Right ventricle myocardium superior (tissue), 1 donor: ENCODE measurements around the gene TLCD1. TPM values are rescaled to one million over a fixed set of nuclear protein-coding genes. Genes with fewer than 3 reads are reported as not detected.

Source experiments
- ATAC-seq: fragments of 200-7000 bp; cut with Tn5 transposase; one replicate; pipeline ENCODE4 v1.9.1; 2020; ENCODE audit warnings: mild to moderate bottlenecking; ENCODE audit not compliant: poor library complexity
- DNase-seq: peaks from one replicate; pipeline ENCODE4 v3.0.0-alpha.2; 2020
- intact Hi-C: fragments of 100-400 bp; cut with DNase I; formaldehyde crosslinking; loops from one replicate; pipeline ENCODE4 v1.11.2; 2022
- total RNA-seq: library from RNA; stranded (reverse); fragmentation: NEBNext Ultra II Directional; extraction: Animal tissue kit (Norgen Biotek cat#: 25700); gene quantifications from one replicate; pipeline ENCODE4 v1.2.1, GENCODE V29; 2021
- donor health status: DM: no; HTN: yes; CAD: no; lungs with severe emphysema.

TLCD1 gene
- total RNA-seq, 1 donor from 2014 or later: 1.9 TPM

DNA sequence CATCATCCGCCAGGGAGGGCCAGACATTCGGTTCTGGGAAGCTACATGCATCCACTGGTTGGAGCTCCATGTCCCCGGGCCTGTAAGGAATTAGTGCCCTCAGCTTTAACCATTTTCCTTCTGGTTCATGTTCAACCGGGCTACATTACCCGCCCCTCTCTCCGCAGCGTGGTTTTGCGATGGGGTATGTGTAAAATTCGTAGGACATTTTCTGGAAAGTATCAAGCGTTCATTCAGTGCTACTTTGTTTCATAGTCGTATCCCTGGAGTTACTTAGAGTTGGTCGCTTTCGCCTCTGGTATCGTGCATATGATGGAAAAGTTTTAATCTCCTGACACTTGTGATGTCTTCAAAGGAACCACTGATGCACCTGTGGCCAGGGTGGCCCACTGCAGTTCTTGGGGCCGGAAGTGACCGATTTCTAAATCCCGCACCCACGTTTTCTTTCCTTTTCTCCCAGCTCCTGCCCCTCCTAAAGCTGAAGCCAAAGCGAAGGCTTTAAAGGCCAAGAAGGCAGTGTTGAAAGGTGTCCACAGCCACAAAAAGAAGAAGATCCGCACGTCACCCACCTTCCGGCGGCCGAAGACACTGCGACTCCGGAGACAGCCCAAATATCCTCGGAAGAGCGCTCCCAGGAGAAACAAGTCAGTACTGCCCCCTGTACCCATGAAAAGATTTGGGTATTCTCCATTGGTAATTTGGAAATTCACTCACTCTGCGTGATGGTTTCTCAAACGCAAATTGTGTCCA is 5.6 kb downstream of the TLCD1 start:
- DNase-seq (no peak), ATAC-seq (no peak)
- intact Hi-C loops: loop anchor here (10.0 kb wide), 1 partner anchor 384 kb away; no protein-coding TSS in a partner anchor

DNA sequence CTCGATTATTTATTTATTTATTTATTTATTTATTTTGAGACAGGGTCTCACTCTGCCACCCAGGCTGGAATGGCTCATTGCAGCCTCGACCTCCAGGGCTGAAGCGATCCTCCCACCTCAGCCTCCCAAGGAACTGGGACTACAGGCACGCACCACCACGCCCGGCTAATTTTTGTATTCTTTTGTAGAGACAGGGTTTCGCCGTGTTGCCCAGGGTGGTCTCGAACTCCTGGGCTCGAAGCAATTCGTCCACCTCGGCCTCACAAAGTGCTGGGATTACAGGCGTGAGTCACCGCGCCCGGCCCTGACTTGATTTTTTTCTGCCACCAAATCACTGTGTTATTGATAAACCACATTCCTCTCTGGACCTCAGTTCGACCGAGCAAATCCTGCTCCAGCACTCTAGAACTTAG is 7.0 kb downstream of the TLCD1 start:
- intact Hi-C loops: no loop called here
- ATAC-seq (no peak), DNase-seq (no peak)

DNA sequence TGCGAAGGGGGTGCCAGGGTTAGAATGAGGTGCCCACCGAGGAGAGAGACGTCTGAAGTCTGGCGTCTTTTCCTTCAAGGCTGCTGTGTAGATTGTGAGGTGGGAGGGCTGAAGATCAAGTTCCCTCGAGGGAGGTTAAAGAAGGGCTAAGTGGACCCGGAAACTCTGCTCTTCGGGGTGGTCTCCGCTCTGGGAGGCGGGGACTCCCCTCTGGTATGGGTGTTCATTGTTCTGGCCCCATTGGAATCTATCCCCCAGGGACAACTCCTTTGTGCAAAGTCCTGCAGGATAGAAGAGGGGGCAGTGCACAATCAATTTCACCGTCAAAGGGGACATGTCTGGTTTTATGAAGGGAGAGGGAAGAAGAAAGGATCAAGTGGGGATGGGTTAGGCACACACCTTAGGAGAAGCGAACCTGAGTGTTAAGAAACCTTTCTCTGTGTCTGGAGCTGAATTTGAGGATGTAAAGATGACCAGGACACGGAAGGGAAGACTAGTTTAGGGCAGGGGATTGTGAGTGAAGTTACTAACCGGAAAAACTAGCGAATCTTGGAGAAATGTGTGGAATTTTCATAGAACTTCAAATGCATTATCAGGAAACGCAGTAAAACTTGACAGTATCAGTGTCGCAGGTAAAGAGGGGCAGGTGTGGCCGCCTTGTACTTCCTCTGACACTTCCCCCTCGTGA is 7.6 kb downstream of the TLCD1 start:
- intact Hi-C loops: no loop called here
- ATAC-seq: no peak
- no peak for DNase-seq

DNA sequence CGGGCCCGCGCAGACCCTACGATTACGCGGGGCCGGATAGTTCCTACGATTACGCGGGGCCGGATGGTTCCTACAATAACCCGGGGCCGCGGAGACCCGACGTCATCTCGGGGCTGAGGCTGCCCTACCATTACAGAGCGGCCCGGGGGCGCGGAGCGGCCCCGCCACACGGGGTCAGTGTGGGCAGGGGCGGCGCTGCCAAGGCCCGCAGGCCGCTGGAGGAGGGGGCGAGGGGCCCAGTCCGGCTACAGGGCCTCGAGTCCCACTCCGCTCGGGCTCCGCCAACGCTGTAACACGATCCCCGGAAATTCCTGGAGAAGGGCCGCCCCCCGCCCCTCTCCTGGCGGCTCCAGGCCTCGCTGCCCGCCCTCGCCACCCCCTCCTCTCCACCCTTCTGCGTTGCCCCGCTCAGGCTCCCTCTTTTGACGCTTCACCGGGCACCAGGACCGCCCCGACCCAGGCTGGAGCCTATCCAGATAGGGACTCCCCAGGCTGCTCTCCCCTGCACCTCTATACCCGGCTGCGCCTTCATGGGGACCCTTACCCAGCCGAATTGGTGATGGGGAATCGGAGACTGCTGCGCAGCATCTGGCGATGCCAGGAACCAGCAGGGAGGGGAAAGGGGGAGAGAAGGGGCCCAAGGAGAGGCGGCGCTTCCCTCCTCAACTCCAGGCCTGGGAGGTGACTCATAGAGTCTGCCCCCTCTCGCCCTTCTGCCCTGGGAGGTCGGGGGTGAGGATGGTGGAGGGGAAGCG is 8.3 kb downstream of the TLCD1 start, which contains the start of gene RAB34:
Gene RAB34, minus strand, starts transcription at position 291 of the 755 bp plus-strand sequence. CDS start 602 bp downstream, outside the sequence.
- DNase-seq: peak; percentile 81
- ATAC-seq: peak; percentile 31
- intact Hi-C loops: no loop called here

DNA sequence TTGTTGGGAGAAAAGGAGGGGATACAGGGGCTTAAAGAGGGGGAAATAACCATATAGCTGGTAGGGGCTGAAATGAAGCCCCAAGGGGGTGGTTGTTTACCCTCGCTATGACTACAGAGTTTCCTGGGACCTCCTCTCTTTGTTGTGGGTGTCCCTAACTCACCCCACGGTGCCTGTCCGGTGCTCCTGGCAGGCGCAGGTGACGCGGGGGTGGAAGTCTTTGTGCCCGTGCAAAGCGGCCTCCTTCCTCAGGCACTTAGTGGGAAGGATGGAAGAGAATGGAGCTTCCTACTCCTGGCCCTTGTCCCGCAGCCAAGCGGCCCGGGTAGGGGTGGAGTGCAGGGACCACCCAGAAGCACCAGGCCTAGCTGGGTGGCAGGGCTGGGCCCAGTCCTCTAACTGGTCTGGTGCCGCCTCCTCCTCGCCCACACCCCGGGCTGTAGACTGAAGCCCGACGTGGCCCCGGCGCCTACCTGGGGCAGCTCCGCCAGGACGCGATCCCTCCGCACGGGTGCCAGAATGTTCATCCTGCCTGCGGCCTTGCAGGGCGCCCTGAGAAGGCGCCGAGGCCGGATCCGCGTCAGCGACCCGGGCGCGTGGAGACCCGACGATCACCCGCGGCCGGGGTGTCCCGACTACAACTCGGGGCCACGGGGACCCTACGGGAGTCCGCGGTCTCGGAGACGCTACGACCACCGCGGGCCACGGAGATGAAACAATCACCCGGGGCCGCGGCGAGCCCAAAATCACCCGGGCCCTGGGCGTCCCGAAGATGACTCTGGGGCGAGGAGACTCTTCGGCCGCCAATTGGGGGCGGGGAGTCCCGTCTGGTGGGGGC is 9.1 kb downstream of the TLCD1 start:
- ATAC-seq (no peak), DNase-seq (peak; percentile 65)
- intact Hi-C loops: no loop called here

DNA sequence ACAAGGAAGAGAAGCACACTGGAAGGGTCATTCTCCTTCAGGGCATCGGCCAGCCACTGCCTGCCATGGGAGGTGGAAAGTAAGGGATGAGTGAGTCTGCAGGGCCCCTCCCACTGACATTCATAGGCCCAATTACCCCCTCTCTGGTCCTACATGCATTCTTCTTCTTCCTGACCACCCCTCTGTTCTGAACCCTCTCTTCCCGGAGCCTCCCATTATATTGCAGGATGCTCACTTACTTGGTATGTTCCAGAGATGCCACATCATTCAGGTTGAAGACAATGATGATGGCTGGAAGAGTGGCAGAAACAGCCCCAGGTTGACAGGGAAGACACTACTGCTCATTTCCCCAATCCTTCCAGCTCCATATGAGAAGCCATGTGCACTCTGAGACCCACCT is 10.8 kb downstream of the TLCD1 start:
- ATAC-seq: no peak
- peak; percentile 23 for DNase-seq
- intact Hi-C loops: no loop called here

DNA sequence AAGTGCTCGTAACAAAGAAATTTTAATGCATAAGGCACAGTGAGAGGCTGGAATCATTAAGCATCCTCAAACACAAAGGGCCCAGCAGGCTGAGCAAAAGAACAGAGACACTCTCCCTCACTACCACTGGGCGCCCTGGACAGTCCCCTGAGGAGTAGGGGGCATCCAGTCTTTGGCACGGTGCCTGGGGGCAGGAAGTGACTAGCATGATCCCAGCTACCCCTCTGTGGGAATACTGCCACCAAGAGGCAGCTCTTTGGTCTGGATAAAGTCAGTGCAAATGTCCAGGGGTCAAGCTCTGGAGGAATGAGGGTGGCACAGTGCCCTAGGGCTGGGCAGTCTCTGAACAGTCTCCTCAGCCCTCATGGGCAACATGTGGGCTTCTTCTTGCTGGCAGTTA is 11.8 kb downstream of the TLCD1 start:
- ATAC-seq: no peak
- no peak for DNase-seq
- intact Hi-C loops: no loop called here

DNA sequence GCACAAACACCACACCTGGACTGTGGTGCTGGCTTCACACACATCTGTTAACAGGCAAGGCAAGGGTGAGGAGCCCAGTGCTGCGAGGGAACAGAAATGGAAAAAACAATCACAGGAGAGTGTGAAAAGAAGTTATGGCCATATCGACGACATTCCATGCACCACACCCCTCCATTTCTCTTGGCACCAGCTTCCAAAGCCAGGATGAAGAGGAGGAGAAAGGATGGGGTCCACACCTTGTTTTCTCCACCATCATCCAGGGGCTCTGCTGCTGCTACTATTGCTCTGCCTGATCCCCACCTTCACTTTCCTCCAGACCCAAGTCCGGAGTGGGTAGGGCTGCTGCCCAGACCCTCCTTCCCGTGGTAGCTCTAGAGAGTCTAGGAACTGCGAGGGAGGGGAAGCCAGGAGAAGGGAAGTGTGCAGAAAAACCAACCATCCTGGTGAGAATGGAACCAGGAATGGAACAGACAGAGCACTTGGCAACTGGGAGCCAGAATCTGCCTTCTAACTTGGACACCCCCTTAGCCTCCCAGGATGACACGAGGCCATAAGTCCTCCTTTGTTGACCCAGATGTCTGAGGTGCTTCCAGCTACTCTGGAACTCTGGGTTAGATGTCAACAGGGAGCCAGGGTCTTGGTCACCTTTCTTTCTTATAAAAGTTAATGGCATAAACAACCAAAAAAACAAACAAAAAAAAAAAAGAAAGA is 13.2 kb downstream of the TLCD1 start:
- intact Hi-C loops: no loop called here
- no peak for DNase-seq
- no peak for ATAC-seq

DNA sequence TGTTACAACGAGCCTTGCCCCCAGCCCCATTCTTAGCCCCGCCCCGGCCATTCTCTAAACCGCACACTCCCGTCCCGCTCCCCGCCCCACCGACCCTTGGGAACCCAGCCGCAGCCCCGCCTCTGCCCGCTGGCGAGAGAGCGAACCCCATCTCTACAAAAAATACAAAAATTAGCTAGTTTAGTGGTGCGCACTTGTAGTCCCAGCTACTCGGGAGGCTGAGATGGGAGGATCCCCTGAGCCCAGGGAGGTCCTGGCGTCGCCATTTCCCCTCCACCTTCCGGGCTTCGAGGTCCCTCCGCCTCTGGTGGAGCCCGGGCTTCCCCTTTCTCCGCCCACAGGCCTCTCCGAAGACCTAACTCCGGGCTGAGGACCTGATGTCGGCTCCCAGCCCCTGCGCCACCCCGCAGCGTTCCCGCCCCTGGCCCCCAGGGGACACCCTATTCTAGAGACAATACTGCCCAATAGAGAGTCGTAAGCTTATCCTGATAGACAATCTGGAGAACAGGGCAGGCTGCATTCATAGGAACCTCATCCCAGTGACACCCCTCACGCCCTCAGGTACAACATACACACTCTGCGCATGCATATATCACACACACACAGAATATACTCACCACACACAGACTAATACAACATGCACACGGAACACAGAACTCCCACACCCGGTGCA is 13.9 kb downstream of the TLCD1 start:
- DNase-seq (peak; percentile 81), ATAC-seq (peak; percentile 14)
- intact Hi-C loops: no loop called here

DNA sequence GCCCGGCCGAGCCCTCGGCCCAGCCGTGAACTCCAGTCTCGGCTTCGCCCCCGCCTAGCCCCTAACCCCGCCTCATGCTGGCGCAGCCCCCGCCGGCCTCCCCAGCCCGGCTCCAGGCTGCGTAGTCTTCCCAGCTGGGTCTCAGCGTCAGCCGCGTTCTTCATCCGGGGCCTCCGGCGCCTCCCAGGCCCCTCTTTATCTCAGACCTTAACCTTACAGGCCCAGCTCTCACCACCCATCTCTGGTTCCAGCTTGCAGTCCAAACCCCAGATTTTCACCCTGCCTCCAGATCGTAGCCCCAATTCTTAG is 14.4 kb downstream of the TLCD1 start, which contains the start of gene PROCA1:
Gene PROCA1, minus strand, starts transcription at position 166 of the 309 bp plus-strand sequence. CDS start 228 bp downstream, outside the sequence.
- ATAC-seq: no peak
- DNase-seq: no peak
- intact Hi-C loops: no loop called here

DNA sequence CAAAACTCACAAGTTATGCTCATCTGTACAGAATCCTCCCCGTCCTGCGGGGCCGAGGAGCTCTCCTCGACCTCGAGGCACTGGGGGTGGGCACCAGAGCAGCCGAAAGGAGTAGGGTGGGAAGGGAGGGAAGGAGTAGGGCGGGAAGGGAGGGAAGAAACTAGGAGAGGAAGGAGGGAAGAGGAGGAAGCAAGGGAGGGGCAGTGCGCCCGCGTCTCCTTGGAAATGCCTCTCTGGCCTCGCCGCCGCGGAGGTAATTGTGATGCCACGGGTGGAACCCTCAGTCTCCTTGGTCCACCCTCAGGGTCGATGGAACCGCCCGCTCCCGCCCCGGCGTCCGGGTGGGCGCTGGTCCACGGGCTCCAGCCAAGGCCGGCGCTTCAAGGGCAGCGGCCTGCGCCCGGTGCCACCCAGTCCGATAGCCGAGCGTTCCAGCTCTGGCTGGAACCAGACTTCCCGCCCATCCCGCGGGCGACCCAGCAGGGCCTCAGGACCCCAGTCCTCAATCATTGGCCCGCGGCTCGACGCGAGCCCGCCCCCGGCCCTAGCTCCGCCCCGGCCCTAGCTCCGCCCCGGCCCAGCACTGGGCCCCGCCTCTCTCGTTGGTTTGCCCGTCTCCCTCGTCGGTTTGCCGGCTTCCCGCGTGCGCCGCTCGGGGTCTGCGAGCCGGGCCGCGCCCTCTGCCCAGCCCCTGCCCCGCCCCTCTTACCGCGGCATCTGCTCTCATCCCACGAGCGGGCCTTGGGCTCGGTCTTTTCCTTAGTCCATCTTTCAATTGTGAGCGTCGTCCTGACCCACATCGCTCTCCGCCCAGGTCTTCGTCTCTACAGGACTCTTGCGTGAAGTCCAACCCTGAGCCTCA is 14.9 kb downstream of the TLCD1 start:
- ATAC-seq: peak; percentile 96
- peak; percentile 93 for DNase-seq
- intact Hi-C loops: no loop called here

DNA sequence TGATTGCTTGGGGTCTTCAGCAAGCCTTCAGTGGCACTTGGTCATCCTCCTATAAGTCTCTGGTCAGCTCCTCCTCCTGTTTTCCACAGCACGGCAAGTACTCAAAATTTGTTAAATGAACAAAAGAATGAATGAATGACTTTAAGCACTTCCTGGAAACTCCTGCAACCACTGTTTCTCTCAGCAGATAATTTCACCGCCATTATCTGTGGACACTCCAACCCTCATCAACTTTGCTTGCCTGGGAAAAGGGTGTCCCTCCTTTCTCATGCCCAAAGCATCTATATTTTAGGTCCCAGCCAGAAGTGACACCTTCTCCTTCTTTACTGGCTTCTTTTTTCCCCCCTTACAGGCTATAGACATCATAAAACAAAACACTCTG is 18.7 kb downstream of the TLCD1 start:
- ATAC-seq (no peak), DNase-seq (no peak)
- intact Hi-C loops: no loop called here

DNA sequence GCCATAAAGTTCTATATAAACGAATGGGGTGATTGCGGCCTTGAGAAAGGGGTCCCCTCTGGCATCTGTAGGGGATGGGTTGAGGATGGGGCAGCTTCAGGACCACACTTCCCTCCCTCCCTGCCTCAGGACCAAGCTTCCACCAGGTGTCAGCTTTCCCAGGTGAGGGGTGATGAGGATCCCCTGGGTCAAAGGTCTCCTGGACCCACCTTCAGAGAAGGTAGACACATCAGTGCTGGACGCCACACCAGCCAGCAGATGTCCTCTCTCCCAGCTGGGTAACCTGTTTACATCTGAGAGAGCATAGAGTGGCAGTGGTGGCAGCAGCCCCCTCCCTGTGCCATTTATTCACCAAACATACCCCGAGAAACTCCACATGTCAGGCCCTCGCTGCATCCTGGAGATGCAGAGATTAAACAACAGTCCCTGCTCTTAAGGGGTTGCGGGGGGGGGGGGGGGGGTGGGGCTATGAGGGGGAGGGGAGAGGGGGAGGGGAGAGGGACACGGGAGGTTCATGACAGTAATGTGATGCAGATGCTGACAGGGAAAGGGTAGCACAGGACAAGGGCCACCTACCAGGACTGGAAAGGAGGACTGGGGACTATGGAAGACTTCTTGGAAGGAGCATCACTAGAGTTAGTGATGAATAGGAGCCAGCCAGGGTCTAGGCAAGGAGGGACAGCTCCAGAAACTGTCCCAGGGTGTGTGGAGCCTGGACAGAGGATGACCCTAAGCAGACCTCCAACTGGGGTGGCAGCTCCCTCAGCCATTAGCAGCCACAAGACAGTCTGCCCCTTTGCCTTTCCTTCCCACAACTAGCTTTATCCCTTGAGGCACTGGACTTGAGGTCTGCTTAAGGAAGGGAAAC is 19.3 kb downstream of the TLCD1 start:
- DNase-seq: no peak
- intact Hi-C loops: no loop called here
- no peak for ATAC-seq

DNA sequence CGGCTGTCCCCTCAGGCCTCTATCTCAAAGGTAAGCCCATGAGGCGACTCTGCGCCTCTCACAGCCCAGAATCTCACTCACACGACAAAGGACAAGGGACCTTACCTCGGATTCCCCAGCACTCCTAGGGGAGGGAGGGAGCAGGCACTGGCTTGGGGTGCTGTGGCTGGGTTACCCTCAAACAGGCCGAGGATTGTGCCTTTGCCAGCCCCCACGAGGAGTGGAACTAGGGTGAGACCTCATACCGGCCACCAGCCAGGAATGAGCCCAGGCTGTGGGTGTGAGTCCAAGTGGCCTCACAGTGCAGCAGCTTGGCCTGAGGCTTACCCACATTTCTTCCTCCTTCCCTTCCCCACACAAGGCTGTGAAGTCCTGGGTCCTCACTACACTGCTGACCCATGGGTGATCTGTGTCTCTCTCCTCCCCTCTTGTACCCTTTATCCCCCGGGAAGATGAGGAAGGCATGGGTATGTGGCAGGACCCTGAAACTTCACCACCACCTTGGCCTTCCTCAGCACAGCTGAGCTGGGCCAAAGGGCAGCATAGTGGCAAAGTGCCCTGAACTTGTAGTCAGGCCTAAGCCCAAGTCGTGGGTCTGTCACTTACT is 20.2 kb downstream of the TLCD1 start:
- ATAC-seq (no peak), DNase-seq (no peak)
- intact Hi-C loops: no loop called here

DNA sequence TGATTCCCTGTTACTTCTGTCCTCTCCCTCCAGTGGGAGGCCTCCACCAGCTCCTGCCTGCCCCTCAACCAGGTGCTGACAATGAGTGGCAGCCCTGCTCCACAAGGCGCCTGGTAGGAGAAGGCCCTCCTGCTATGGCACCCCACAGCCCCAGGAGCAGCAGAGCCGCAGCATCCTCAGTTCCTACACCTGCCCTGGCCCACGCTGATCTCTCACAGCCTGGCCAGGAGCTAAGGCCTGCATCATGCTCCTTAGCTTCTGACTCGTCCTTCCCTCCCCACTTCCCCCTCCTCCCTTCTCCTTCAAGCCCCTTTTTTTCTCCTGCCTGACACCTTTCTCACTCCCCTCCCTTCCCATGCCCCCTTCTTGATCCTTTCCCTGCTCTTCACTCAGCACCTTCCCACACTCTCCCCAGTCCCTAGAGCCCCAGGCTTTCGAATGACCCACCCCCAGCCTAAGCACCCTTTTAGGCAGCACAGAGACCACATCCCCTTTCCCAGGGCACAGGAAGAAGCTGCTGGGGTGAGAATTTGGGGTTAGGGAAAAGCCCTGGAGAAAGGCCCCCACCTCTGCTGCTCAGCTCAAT is 20.9 kb downstream of the TLCD1 start:
- ATAC-seq: no peak
- no peak for DNase-seq
- intact Hi-C loops: no loop called here
